ENCODE data around the gene PCNX2. TPM values are rescaled to one million over a fixed set of nuclear protein-coding genes. Genes with fewer than 3 reads are reported as not detected.

The PCNX2 gene
- total RNA-seq, 1 experiment from 2014 or later = 50.8 TPM

- ATAC-seq = no peak
- Mint-ChIP-seq H3K27ac (no peak overlapping the region), H3K4me1 (peaks cover 3% of the 10 kb centered on the region), H3K9me3 (no peaks in the 10 kb centered on the region), H3K4me3 (no peak overlapping the region), H3K27me3 (ENCODE audit: low read depth) (no peaks in the 10 kb centered on the region), H3K36me3 (peaks cover 47% of the 10 kb centered on the region)
- no peak for TF ChIP-seq ATF6 (CRISPR knock-in tag; IDR thresholded peaks at IDR 0.05)
- no peak for TF ChIP-seq TCF7 (CRISPR knock-in tag; IDR thresholded peaks at IDR 0.05; ENCODE audit: low read depth)
- TF ChIP-seq ZNF512 (CRISPR knock-in tag; IDR thresholded peaks at IDR 0.05; ENCODE audit: borderline replicate concordance) = no peak
- TF ChIP-seq ETV6 (CRISPR knock-in tag; IDR thresholded peaks at IDR 0.05) = no peak
- TF ChIP-seq ZNF423 (CRISPR knock-in tag; IDR thresholded peaks at IDR 0.05) = no peak
- no peak for TF ChIP-seq ZNF396 (CRISPR knock-in tag; IDR thresholded peaks at IDR 0.05; ENCODE audit: borderline replicate concordance)
- DNase-seq (ENCODE audit: low spot score) = no peak
- POLR2A ChIA-PET = no interaction called here
- CTCF ChIA-PET = no interaction called here
Observed at GRCh38 chr1:233238884-233239431, 56.6 kb downstream of the PCNX2 start.

- Mint-ChIP-seq H3K4me1 (peaks cover 8% of the 10 kb centered on the region), H3K27me3 (ENCODE audit: low read depth) (no peaks in the 10 kb centered on the region), H3K27ac (no peak overlapping the region), H3K36me3 (peaks cover 51% of the 10 kb centered on the region), H3K9me3 (no peaks in the 10 kb centered on the region), H3K4me3 (no peak overlapping the region)
- ATAC-seq (no peak), DNase-seq (ENCODE audit: low spot score) (no peak)
- ChIA-PET CTCF (no interaction called here), POLR2A (no interaction called here)
- TF ChIP-seq SMAD3 (CRISPR knock-in tag; IDR thresholded peaks at IDR 0.05; ENCODE audit: borderline replicate concordance) (no peak), SMAD4 (CRISPR knock-in tag; IDR thresholded peaks at IDR 0.05) (no peak), CDX4 (CRISPR knock-in tag; IDR thresholded peaks at IDR 0.05; ENCODE audit: borderline replicate concordance) (no peak), FOXP4 (CRISPR knock-in tag; IDR thresholded peaks at IDR 0.05) (no peak), ATF6 (CRISPR knock-in tag; IDR thresholded peaks at IDR 0.05) (no peak), TEAD1 (CRISPR knock-in tag; IDR thresholded peaks at IDR 0.05) (no peak), USF1 (CRISPR knock-in tag; IDR thresholded peaks at IDR 0.05) (no peak), ZNF219 (CRISPR knock-in tag; IDR thresholded peaks at IDR 0.05; ENCODE audit: borderline replicate concordance) (no peak), USF2 (CRISPR knock-in tag; IDR thresholded peaks at IDR 0.05) (no peak), NFATC4 (CRISPR knock-in tag; IDR thresholded peaks at IDR 0.05) (no peak)
- TF ChIP-seq, protein P1, sequence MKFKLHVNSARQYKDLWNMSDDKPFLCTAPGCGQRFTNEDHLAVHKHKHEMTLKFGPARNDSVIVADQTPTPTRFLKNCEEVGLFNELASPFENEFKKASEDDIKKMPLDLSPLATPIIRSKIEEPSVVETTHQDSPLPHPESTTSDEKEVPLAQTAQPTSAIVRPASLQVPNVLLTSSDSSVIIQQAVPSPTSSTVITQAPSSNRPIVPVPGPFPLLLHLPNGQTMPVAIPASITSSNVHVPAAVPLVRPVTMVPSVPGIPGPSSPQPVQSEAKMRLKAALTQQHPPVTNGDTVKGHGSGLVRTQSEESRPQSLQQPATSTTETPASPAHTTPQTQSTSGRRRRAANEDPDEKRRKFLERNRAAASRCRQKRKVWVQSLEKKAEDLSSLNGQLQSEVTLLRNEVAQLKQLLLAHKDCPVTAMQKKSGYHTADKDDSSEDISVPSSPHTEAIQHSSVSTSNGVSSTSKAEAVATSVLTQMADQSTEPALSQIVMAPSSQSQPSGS (CRISPR knock-in tag; IDR thresholded peaks at IDR 0.05; ENCODE audit: borderline replicate concordance, low read depth) = no peak
- TF ChIP-seq, protein P2, sequence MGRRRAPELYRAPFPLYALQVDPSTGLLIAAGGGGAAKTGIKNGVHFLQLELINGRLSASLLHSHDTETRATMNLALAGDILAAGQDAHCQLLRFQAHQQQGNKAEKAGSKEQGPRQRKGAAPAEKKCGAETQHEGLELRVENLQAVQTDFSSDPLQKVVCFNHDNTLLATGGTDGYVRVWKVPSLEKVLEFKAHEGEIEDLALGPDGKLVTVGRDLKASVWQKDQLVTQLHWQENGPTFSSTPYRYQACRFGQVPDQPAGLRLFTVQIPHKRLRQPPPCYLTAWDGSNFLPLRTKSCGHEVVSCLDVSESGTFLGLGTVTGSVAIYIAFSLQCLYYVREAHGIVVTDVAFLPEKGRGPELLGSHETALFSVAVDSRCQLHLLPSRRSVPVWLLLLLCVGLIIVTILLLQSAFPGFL (CRISPR knock-in tag; IDR thresholded peaks at IDR 0.05; ENCODE audit: borderline replicate concordance) = no peak
- TF ChIP-seq, protein P3, sequence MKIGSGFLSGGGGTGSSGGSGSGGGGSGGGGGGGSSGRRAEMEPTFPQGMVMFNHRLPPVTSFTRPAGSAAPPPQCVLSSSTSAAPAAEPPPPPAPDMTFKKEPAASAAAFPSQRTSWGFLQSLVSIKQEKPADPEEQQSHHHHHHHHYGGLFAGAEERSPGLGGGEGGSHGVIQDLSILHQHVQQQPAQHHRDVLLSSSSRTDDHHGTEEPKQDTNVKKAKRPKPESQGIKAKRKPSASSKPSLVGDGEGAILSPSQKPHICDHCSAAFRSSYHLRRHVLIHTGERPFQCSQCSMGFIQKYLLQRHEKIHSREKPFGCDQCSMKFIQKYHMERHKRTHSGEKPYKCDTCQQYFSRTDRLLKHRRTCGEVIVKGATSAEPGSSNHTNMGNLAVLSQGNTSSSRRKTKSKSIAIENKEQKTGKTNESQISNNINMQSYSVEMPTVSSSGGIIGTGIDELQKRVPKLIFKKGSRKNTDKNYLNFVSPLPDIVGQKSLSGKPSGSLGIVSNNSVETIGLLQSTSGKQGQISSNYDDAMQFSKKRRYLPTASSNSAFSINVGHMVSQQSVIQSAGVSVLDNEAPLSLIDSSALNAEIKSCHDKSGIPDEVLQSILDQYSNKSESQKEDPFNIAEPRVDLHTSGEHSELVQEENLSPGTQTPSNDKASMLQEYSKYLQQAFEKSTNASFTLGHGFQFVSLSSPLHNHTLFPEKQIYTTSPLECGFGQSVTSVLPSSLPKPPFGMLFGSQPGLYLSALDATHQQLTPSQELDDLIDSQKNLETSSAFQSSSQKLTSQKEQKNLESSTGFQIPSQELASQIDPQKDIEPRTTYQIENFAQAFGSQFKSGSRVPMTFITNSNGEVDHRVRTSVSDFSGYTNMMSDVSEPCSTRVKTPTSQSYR (CRISPR knock-in tag; IDR thresholded peaks at IDR 0.05) = no peak
Observed at GRCh38 chr1:233237647-233238046, 57.9 kb downstream of the PCNX2 start.

Data from WTC11 (cell line).